PC-9 (cell line): Measurements from ENCODE around the gene CHIC2. TPM values are rescaled to one million over a fixed set of nuclear protein-coding genes. Genes with fewer than 3 reads are reported as not detected.

Experiments
- BruUV-seq: library from RNA; stranded (reverse); fragments of 400-500 nt; replicated peaks from 2 replicates; lab custom pipeline; 2021; lab: Mats Ljungman, UMichigan
- CTCF ChIA-PET: fragments of 300-600 bp; sonication (Branson Sonifier 250); formaldehyde crosslinking; loops from one replicate; lab custom pipeline; 2022; ENCODE audit warnings: antibody characterized with exemption; lab: Charles Lee
- POLR2A ChIA-PET: fragments of 300-600 bp; sonication (Branson Sonifier 250); formaldehyde crosslinking; loops from one replicate; lab custom pipeline; 2022; ENCODE audit warnings: antibody characterized with exemption; ENCODE audit not compliant: unreplicated experiment; lab: Charles Lee
- DNase-seq, 2 experiments: peaks; one replicate each; pipeline versions ENCODE4 v3.0.0 to v3.0.0-alpha.2; 2015 to 2022; ENCODE audit warnings: mixed read lengths in 1 of 2
- H2AFZ ChIP-seq: fragments of 200-600 bp; sonication (generic); 2 replicates; pipeline ENCODE4 v1.8.1; 2017; ENCODE audit warnings: antibody characterized with exemption
- H3F3A ChIP-seq: fragments of 200-600 bp; sonication (generic); 2 replicates; pipeline ENCODE4 v1.8.1; 2017; ENCODE audit warnings: antibody characterized with exemption, mild to moderate bottlenecking, low read depth; ENCODE audit not compliant: insufficient read depth
- H3K27ac ChIP-seq: fragments of 200-600 bp; sonication (generic); 2 replicates; pipeline ENCODE4 v1.6.1; 2016; ENCODE audit warnings: mixed run types
- H3K27me3 ChIP-seq: fragments of 200-600 bp; sonication (generic); 2 replicates; pipeline ENCODE4 v1.6.1; 2016; ENCODE audit warnings: low read depth, mixed run types; ENCODE audit not compliant: insufficient read depth
- H3K36me3 ChIP-seq: fragments of 200-600 bp; sonication (generic); 2 replicates; pipeline ENCODE4 v1.6.1; 2016; ENCODE audit warnings: low read depth, mixed run types
- H3K4me1 ChIP-seq: fragments of 200-600 bp; sonication (generic); replicated peaks from 2 replicates; pipeline ENCODE4 v1.6.1; 2016; ENCODE audit warnings: mixed run types; ENCODE audit not compliant: insufficient read depth
- H3K4me2 ChIP-seq: fragments of 200-600 bp; sonication (generic); 2 replicates; pipeline ENCODE4 v1.6.1; 2017; ENCODE audit warnings: mixed run types
- H3K4me3 ChIP-seq: fragments of 200-600 bp; sonication (generic); 2 replicates; pipeline ENCODE4 v1.6.1; 2016; ENCODE audit warnings: mixed run types
- H3K79me2 ChIP-seq: fragments of 200-600 bp; sonication (generic); 2 replicates; pipeline ENCODE4 v1.6.1; 2017; ENCODE audit warnings: low read depth, mixed run types
- H3K9me2 ChIP-seq: fragments of 200-600 bp; sonication (generic); 2 replicates; pipeline ENCODE4 v1.8.1; 2017; ENCODE audit warnings: mild to moderate bottlenecking; ENCODE audit not compliant: insufficient read depth
- H3K9me3 ChIP-seq: fragments of 200-600 bp; sonication (generic); 2 replicates; pipeline ENCODE4 v1.8.1; 2016; ENCODE audit warnings: low read depth; ENCODE audit not compliant: insufficient read depth
- H4K20me1 ChIP-seq: fragments of 200-600 bp; sonication (generic); 2 replicates; pipeline ENCODE4 v1.8.1; 2017; ENCODE audit not compliant: insufficient read depth
- CTCF ChIP-seq: fragments of 200-600 bp; sonication (generic); conservative IDR thresholded peaks from 2 replicates; pipeline ENCODE4 v1.6.1; 2017; ENCODE audit warnings: mixed run types, antibody characterized with exemption, mild to moderate bottlenecking, moderate library complexity
- EZH2 ChIP-seq: fragments of 200-600 bp; sonication (generic); IDR thresholded peaks from 2 replicates; pipeline ENCODE4 v1.8.0; 2017; ENCODE audit warnings: antibody characterized with exemption, low read depth
- intact Hi-C: fragments of 100-400 bp; cut with micrococcal nuclease; formaldehyde crosslinking; loops from one replicate; pipeline ENCODE4 v1.10.0; 2022; ENCODE audit not compliant: unreplicated experiment
- total RNA-seq: library from RNA; stranded (reverse); gene quantifications from 2 replicates; pipeline ENCODE4 v1.2.3, GENCODE V29; 2021

The CHIC2 gene
- total RNA-seq, 1 experiment from 2014 or later, result 12.1 TPM

- Histone ChIP-seq H2AFZ (no peak overlapping the region), H3K79me2 (no peaks in the 10 kb centered on the region; the same call in 1 of the 2 replicates), H3K4me3 (no peak overlapping the region), H3F3A (no peaks in the 10 kb centered on the region), H3K36me3 (no peaks in the 10 kb centered on the region), H3K4me1 (0 out of 2 replicates have a peak, but pooled peaks cover 9% of the 10 kb centered on the region), H3K9me2 (no peaks in the 10 kb centered on the region), H4K20me1 (no peaks in the 10 kb centered on the region; the same call in 1 of the 2 replicates), H3K27me3 (no peaks in the 10 kb centered on the region), H3K9me3 (no peaks in the 10 kb centered on the region), H3K4me2 (no peak overlapping the region), H3K27ac (no peak overlapping the region)
- no peak for TF ChIP-seq CTCF
- no peak for TF ChIP-seq EZH2
- ChIA-PET CTCF (interaction anchor here (0.6 kb wide), 1 partner anchor 19 kb away, joined by 3 read pairs; no protein-coding TSS in a partner anchor), POLR2A (no interaction called here)
- intact Hi-C loops, result no loop called here
- DNase-seq, result no peak
- BruUV-seq, result no TSS peak
Measured at GRCh38 chr4:54014666-54015160, 49.7 kb downstream of the CHIC2 start.

GRCh38 chr4:54011201-54011600 lies 53.2 kb downstream of the CHIC2 start:
- no peak for TF ChIP-seq EZH2
- TF ChIP-seq CTCF, result no peak
- Histone ChIP-seq H3K36me3 (no peaks in the 10 kb centered on the region), H3K79me2 (no peaks in the 10 kb centered on the region), H3F3A (no peaks in the 10 kb centered on the region), H4K20me1 (no peaks in the 10 kb centered on the region; the same call in 1 of the 2 replicates), H3K4me2 (0 out of 2 replicates have a peak overlapping the region, but pooled peaks have one; percentile 13), H2AFZ (no peak overlapping the region), H3K4me1 (0 out of 2 replicates have a peak, but pooled peaks cover 9% of the 10 kb centered on the region), H3K27me3 (no peaks in the 10 kb centered on the region), H3K4me3 (no peak overlapping the region), H3K27ac (no peak overlapping the region), H3K9me2 (no peaks in the 10 kb centered on the region), H3K9me3 (no peaks in the 10 kb centered on the region)
- no TSS peak for BruUV-seq
- peak in 1 of 2 experiments; percentile 52 for DNase-seq
- POLR2A ChIA-PET, result no interaction called here
- CTCF ChIA-PET, result no interaction called here
- intact Hi-C loops, result no loop called here

- H3K4me1 ChIP-seq, result 0 out of 2 replicates have a peak, but pooled peaks cover 9% of the 10 kb centered on the region
- no peaks in the 10 kb centered on the region for H3K36me3 ChIP-seq
- BruUV-seq, result no TSS peak
- no peak for DNase-seq
- TF ChIP-seq EZH2 (no peak), CTCF (no peak)
- H2AFZ ChIP-seq, result no peak overlapping the region
- H3K27me3 ChIP-seq, result no peaks in the 10 kb centered on the region
- H3K4me2 ChIP-seq, result no peak overlapping the region
- no peaks in the 10 kb centered on the region for H3K9me3 ChIP-seq
- no peaks in the 10 kb centered on the region for H4K20me1 ChIP-seq
- no peak overlapping the region for H3K4me3 ChIP-seq
- POLR2A ChIA-PET, result no interaction called here
- no peaks in the 10 kb centered on the region for H3K9me2 ChIP-seq
- intact Hi-C loops, result no loop called here
- H3F3A ChIP-seq, result no peaks in the 10 kb centered on the region; the same call in 1 of the 2 replicates
- no peaks in the 10 kb centered on the region for H3K79me2 ChIP-seq
- CTCF ChIA-PET, result no interaction called here
- no peak overlapping the region for H3K27ac ChIP-seq
Measured at GRCh38 chr4:54006755-54007154, 57.6 kb downstream of the CHIC2 start.
